Testis (tissue), 3 donors: Measurements from ENCODE around the gene NR4A3. TPM values are rescaled to one million over a fixed set of nuclear protein-coding genes. Genes with fewer than 3 reads are reported as not detected.

ENCODE experiments used
- DNase-seq: peaks from one replicate; pipeline ENCODE4 v3.0.0-alpha.2; 2019
- H3K27ac ChIP-seq, 2 donors: fragments of 200-600 bp; sonication (generic); one replicate each; pipeline ENCODE4 v1.5.1; 2019
- H3K27me3 ChIP-seq: fragments of 200-600 bp; sonication (generic); one replicate; pipeline ENCODE4 v1.5.1; 2019
- H3K36me3 ChIP-seq: fragments of 200-600 bp; sonication (generic); one replicate; pipeline ENCODE4 v1.5.1; 2017; ENCODE audit warnings: low read depth; ENCODE audit errors: missing control alignments
- H3K4me1 ChIP-seq: fragments of 200-600 bp; sonication (generic); one replicate; pipeline ENCODE4 v1.5.1; 2019
- H3K4me3 ChIP-seq, 2 donors: fragments of 200-600 bp; sonication (generic); one replicate each; pipeline ENCODE4 v1.5.1; 2017 to 2019
- H3K9me3 ChIP-seq: fragments of 200-600 bp; sonication (generic); one replicate; pipeline ENCODE4 v1.5.1; 2017
- CTCF ChIP-seq, 3 experiments: fragments of 450-650 bp in 2 of 3; fragments of 200-600 bp in 1 of 3; sonication (generic) in 1 of 3; IDR thresholded peaks; one replicate each; pipeline ENCODE4 v1.5.1; 2016 to 2019; ENCODE audit warnings: antibody characterized with exemption in 3 of 3, mild to moderate bottlenecking in 2 of 3, moderate library complexity in 1 of 3
- POLR2A ChIP-seq: fragments of 450-650 bp; IDR thresholded peaks from one replicate; pipeline ENCODE4 v1.6.1; 2017; ENCODE audit warnings: antibody characterized with exemption, mild to moderate bottlenecking, moderate library complexity
- WGBS, 2 donors: methylation state at CpG; one replicate each; pipeline ENCODE4 v1.1.5; 2018; 5-methylcytosine and 5-hydroxymethylcytosine counted together
- intact Hi-C: fragments of 100-400 bp; cut with DNase I; formaldehyde crosslinking; loops from one replicate; pipeline ENCODE4 v1.15.1; 2023; ENCODE audit warnings: low total_unique reads
- polyA plus RNA-seq: library from polyadenylated mRNA; stranded (reverse); fragments of 350-450 nt; fragmentation: Illumina TruSeq; extraction: RNeasy Lipid Tissue Mini Kit (QIAGEN cat#74804); gene quantifications from one replicate; pipeline ENCODE4 v1.2.3, GENCODE V29; 2014; ENCODE audit warnings: low read depth, low replicate concordance; ENCODE audit not compliant: insufficient read depth
- total RNA-seq, 2 donors: library from RNA; depleted of rRNA; stranded (reverse); fragments of >200 nt; gene quantifications; one replicate each; pipeline ENCODE4 v1.2.3, GENCODE V29; 2016

Gene NR4A3
- total and polyA plus RNA-seq, 3 donors from 2014 or later = 1.7 to 3.0 (median 2.5) TPM

GRCh38 chr9:99906403-99907207, 84.9 kb downstream of the NR4A3 start, which contains the start of gene STX17:
Gene STX17, plus strand, starts transcription at chr9:99906654. Its CDS starts 8,586 bp downstream, at chr9:99915240.
- H3K27ac ChIP-seq = peak within 1 kb of the TSS; percentile 94 to 98
- peak; percentile 89 for DNase-seq
- intact Hi-C loops = loop anchor here (5.0 kb wide), 1 partner anchor 84 kb away; the partner anchor contains the start of gene NR4A3
- no peaks in the 10 kb centered on the region for H3K9me3 ChIP-seq
- H3K27me3 ChIP-seq = no peaks in the 10 kb centered on the region
- TF ChIP-seq CTCF (IDR thresholded peaks at IDR 0.05) (no peak), POLR2A (peak; percentile 61)
- no peaks in the 10 kb centered on the region for H3K36me3 ChIP-seq
- 0 to 1% methylated on average over 7 to 76 of the region's 76 CpGs for WGBS, 2 donors
- peak within 1 kb of the TSS; percentile 81 to 93 for H3K4me3 ChIP-seq
- peaks cover 11% of the 10 kb centered on the region for H3K4me1 ChIP-seq

- WGBS, 2 donors = 1 to 4% methylated on average over 9 of the region's 9 CpGs
- TF ChIP-seq POLR2A (no peak), CTCF (IDR thresholded peaks at IDR 0.05) (no peak)
- no peak for DNase-seq
- Histone ChIP-seq H3K36me3 (no peaks in the 10 kb centered on the region), H3K4me1 (peaks cover 11% of the 10 kb centered on the region), H3K27ac (peak overlapping the region; percentile 94 to 98), H3K4me3 (peak overlapping the region; percentile 81 to 93), H3K27me3 (no peaks in the 10 kb centered on the region), H3K9me3 (no peaks in the 10 kb centered on the region)
- intact Hi-C loops = loop anchor here (5.0 kb wide), 1 partner anchor 85 kb away; the partner anchor contains the start of gene NR4A3
These were observed 85.5 kb downstream of the NR4A3 start for GRCh38 chr9:99907208-99907532.

- intact Hi-C loops = no loop called here
- no peaks in the 10 kb centered on the region for H3K27me3 ChIP-seq
- TF ChIP-seq POLR2A (no peak), CTCF (IDR thresholded peaks at IDR 0.05) (no peak)
- DNase-seq = no peak
- no peaks in the 10 kb centered on the region for H3K9me3 ChIP-seq
- H3K36me3 ChIP-seq = no peaks in the 10 kb centered on the region
- no peak overlapping the region for H3K27ac ChIP-seq
- H3K4me1 ChIP-seq = peaks cover 11% of the 10 kb centered on the region
- 94 to 95% methylated on average over 7 of the region's 7 CpGs for WGBS, 2 donors
- H3K4me3 ChIP-seq = no peak overlapping the region
These were observed 89.9 kb downstream of the NR4A3 start for GRCh38 chr9:99911600-99911999.

Other genes with a start within 250 kb of the NR4A3 start
- gene STX17, start 84.8 kb downstream of the NR4A3 start, total RNA-seq = 10 to 100 TPM; 38.8 to 60.6 TPM
- gene STX17, start 84.8 kb downstream of the NR4A3 start, polyA plus RNA-seq = 24.2 TPM